Hematopoietic multipotent progenitor cell treated with erythropoietin and hydrocortisone succinate and interleukin-3 and kit ligand, for 17 days (in vitro differentiated cells): ENCODE data around the gene C17orf67.

ENCODE experiments used
- DNase-seq: peaks from one replicate; pipeline ENCODE4 v3.0.0-alpha.2; 2015; ENCODE audit warnings: low spot score

Gene C17orf67

DNA sequence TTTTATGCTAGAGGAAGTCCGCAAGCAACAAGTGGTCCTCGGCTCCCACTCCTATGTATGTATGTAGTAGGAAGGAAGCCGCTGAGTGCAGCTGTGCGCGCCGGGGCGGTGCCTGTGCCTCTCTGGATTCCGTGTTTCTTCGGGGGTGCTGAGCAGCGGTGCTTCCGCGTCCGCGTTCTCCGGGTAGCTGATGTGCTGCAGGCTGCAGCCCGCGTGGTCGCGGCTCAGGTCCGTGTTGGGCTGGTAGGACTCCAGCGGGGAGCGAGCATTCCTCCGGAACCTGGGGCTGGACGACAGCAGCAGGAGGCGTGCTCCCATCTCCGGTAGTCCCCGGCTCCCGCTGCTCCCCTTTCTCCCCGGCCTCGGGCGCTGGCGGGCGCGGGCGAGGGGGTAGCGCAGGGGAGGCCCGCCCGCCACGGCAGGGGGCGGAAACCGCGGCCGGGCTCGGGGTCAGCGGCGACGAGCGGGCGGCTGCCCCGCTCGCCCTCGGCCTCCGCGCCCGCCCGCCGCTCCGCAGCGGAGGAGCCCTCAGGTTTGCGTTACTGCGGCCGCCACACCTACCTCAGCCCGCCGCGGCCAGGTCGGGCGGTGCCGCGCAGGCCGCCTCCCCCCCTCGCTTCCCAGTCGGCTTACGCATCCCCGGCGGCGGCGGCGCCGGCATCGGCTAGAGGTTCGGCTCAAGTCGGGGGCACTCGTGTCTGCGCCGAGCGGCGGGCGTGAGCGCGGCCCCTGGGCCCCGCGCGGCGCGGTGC lies 487 bp downstream of the C17orf67 start:
- no peak for DNase-seq

DNA sequence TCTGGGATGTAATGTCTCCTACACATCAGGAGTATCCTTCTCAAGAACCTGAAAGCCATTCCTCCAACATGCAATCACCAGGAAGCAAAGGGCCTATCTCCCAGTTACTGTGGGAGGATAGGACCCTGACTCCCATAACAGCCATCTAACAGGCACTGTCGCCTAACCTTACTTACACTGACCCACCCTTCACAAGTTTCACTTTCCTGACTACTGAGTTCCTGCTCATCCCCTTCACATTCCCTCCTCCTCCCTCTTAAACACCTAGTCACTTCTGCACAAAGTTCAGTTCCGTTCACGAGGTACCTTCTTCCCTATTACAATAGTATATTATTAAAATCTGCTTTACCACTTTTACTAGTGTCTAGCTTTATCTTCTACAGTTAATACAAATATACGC lies 1.3 kb downstream of the C17orf67 start:
- no peak for DNase-seq

- no peak for DNase-seq
Observed at GRCh38 chr17:56831369-56832095, 2.2 kb downstream of the C17orf67 start.

- no peak for DNase-seq
Observed at GRCh38 chr17:56830726-56831368, 2.9 kb downstream of the C17orf67 start.

DNA sequence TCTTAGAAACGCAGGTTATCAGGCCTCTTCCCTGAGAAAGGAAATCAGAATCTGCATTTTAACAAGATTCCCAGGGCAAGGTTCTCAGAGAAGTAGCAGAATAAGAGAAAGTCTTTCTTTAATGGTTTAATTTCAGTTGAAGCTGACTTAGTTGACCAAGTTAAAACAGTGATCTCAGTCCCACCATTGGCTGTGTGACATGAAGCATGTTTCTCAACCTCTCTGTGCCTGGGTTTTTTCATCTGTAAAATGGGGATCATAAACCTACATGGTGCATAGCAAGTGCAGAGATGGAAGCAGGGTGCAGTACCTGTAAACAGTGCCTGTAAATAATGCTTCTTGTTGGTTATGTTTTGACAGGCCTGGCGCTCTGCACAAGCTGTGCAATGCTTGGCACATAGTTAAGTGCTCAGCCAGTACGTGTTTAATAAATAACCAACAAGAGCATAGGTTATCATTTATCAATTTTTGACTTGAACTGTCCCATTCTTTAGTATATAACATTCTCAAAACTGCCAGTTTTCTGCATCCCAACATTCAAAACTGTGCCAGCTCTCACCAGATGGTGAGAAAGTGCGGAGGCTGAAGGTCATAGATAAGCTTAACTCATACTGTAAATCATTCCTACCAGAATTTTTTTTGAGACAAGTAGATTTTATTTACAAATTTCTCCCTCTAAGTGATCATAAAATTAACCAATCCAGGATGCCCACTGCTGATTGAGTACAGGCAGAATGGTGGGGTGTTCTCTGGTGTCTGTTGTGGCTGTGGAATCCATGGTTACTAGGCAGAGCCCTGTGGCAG lies 6.9 kb downstream of the C17orf67 start:
- DNase-seq = no peak

- DNase-seq = no peak
Observed at GRCh38 chr17:56824503-56824902, 9.2 kb downstream of the C17orf67 start.

- no peak for DNase-seq
Observed at GRCh38 chr17:56823848-56824247, 9.9 kb downstream of the C17orf67 start.

- no peak for DNase-seq
Observed at GRCh38 chr17:56822725-56823124, 11.0 kb downstream of the C17orf67 start.

- DNase-seq = no peak
Observed at GRCh38 chr17:56821847-56822534, 11.7 kb downstream of the C17orf67 start.

GRCh38 chr17:56820207-56820606 lies 13.5 kb downstream of the C17orf67 start:
- no peak for DNase-seq

- DNase-seq = peak; percentile 84
Observed at GRCh38 chr17:56819431-56820145, 14.1 kb downstream of the C17orf67 start.

GRCh38 chr17:56819030-56819429 lies 14.7 kb downstream of the C17orf67 start:
- no peak for DNase-seq

DNA sequence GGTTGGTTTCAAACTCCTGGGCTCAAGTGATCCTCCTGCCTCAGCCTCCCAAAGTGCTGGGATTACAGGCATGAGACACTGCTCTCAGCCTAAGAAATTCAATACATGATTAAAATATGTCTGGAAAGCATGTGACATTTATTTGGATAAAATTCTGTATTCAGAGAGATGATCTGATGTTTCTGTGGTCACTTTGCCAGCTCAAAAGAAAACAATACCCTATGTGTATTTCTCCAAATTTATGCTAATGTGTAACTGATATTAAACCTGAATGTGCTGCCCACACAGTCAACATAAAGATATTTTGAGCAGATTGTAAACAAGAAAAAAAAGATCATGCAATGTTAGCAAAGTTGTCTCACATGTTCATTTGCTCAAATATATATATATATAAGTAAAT lies 16.7 kb downstream of the C17orf67 start:
- no peak for DNase-seq

- no peak for DNase-seq
Observed at GRCh38 chr17:56815711-56816110, 18.0 kb downstream of the C17orf67 start.

GRCh38 chr17:56812901-56813388 lies 20.8 kb downstream of the C17orf67 start:
- DNase-seq = no peak

- no peak for DNase-seq
Observed at GRCh38 chr17:56810891-56811775, 22.6 kb downstream of the C17orf67 start.

- no peak for DNase-seq
Observed at GRCh38 chr17:56810343-56810742, 23.4 kb downstream of the C17orf67 start.

DNA sequence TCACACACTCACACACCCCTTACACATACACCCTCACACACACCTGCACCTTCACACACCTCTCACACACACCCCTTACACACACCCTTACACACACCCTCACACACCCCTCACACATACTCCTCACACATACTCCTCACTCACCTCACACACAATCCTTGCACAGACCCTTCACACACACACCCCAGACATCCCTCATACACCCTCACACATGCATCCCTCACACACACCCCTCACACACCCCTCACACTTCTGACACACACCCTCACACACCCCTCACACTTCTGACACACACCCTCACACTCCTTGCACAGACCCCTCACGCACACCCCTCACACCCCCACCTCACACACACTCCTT lies 23.9 kb downstream of the C17orf67 start:
- DNase-seq = no peak

DNA sequence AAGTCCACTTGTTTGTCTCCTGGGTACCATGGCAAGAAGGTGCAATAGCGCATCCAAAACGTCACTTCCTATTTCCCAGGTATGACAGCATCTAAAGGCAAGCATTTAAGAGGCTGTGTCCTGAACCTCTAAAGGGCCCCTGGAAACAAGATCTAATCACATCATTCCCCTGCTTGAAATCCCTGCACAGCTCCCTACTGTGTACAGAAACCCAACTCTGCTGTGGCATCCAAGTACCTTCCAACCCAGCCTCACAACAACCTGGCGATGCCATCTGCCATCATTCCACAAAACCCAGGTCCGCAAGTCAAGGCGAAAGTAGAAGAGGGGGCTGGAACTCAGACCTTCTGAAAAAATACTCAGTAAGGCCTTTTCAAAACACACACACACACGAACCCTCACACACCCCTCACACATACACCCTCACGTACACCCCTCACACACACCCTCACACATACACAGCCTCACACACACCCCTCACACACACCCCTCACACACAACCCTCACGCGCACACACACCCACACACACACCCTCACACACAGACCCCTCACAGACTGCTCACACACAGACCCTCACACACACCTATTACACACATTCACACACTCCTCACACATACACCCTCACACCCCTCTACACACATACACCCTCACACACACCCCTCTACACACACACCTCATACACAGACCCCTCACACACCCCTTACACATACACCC lies 24.5 kb downstream of the C17orf67 start:
- no peak for DNase-seq
